Astrocyte of the spinal cord (primary cell): ENCODE data around the gene NOL3.

Experiments
- DNase-seq: peaks from one replicate; pipeline ENCODE4 v3.0.0; 2011; ENCODE audit warnings: low read depth, low spot score
- H3K4me3 ChIP-seq: 2 replicates; pipeline ENCODE4 v1.5.1; 2011; ENCODE audit warnings: low read depth, mild to moderate bottlenecking, low read length, moderate library complexity
- in situ Hi-C: cut with HindIII; loops from 2 replicates; pipeline ENCODE4 v1.10.0; 2017; ENCODE audit warnings: low sequenced_read_pairs
- TF ChIP-seq, protein P1 (sequence below): IDR thresholded peaks from 2 replicates; pipeline ENCODE4 v1.5.1; 2012; ENCODE audit warnings: low read depth, mild to moderate bottlenecking, low read length, inconsistent platforms

The NOL3 gene

DNA sequence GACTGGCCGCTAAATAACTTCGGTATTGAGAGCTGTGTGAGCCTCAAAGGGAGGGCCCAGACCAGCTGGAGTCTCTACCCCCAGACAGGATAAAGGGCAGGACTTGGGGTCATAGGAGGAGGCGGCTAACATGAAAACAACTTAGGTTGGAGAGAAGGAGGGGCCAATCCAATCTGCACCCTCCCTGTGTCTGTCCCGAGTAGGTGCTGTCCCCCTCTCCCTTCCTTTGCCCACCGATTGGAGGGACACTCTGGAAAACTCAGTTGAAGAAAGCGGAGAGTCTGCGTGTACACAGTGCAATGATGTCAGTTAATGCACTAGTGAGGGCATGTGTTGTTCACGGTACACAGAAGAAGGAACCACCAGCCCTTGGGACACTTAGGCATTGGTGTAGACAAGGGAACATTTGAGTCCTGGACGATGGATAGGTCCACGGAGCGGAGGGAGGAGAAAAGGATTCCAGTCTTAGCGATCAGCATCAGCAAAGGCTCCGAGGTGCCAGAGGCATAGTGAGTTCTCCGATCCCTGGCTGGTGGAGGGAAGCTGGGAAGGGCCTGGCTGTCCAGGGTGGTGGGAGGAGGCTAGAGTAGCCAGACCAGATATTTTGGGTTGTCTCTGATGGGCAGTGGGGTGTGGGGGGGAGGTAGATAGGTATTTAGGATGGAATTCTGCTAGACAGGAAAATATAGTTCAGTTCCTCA, 761 bp downstream of the NOL3 start:
- DNase-seq = no peak
- peak overlapping the region; percentile 46 for H3K4me3 ChIP-seq
- in situ Hi-C loops = no loop called here
- TF ChIP-seq, protein P1, sequence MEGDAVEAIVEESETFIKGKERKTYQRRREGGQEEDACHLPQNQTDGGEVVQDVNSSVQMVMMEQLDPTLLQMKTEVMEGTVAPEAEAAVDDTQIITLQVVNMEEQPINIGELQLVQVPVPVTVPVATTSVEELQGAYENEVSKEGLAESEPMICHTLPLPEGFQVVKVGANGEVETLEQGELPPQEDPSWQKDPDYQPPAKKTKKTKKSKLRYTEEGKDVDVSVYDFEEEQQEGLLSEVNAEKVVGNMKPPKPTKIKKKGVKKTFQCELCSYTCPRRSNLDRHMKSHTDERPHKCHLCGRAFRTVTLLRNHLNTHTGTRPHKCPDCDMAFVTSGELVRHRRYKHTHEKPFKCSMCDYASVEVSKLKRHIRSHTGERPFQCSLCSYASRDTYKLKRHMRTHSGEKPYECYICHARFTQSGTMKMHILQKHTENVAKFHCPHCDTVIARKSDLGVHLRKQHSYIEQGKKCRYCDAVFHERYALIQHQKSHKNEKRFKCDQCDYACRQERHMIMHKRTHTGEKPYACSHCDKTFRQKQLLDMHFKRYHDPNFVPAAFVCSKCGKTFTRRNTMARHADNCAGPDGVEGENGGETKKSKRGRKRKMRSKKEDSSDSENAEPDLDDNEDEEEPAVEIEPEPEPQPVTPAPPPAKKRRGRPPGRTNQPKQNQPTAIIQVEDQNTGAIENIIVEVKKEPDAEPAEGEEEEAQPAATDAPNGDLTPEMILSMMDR = no peak

DNA sequence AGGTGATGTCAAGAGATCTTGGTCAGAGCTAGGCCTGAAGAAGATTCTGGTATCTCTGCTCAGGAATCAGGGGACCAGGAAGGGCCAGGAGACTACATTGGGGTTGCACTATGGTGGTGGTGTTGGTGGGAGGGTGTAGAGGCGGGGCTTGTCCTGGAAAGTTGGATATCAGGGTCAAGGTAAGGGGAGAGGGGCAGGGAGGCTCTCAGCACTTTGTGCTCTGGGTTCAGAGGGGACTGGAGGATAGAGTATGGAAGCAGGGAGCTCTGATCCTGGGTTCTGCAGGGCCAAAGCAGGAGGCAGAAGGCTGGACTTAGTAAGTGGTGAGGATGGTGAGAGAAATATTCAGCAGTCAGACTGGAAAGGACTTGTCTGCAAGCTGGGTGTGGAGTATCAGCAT, 3.0 kb downstream of the NOL3 start:
- TF ChIP-seq, protein P1 = no peak
- in situ Hi-C loops = no loop called here
- no peak for DNase-seq
- no peak overlapping the region for H3K4me3 ChIP-seq

DNA sequence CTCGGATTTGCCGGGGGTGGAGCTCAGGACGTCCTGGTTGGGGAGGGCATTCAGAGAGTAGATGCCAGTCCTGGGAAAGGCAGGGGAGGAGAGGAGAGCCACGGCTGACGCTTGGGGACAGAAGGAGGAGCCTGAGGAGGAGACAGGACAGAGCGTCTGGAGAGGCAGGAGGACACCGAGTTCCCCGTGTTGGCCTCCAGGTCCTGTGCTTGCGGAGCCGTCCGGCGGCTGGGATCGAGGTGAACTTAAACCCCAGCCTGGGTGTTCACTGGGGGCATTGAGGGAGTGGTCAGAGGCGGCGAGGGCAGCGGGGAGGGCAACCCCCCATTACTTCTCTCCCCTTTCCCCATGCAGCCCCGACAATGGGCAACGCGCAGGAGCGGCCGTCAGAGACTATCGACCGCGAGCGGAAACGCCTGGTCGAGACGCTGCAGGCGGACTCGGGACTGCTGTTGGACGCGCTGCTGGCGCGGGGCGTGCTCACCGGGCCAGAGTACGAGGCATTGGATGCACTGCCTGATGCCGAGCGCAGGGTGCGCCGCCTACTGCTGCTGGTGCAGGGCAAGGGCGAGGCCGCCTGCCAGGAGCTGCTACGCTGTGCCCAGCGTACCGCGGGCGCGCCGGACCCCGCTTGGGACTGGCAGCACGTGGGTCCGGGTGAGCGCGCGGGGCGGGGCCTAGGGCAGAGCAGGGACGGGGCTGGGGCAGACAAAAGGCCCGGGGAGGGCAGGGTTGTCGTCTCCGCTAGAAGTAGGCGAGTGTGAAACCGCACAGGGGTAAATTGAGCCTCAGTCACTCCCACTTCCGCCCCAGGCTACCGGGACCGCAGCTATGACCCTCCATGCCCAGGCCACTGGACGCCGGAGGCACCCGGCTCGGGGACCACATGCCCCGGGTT, 3.7 kb downstream of the NOL3 start:
- H3K4me3 ChIP-seq = peak overlapping the region; percentile 30
- in situ Hi-C loops = no loop called here
- DNase-seq = peak; percentile 82
- TF ChIP-seq, protein P1 = peak; percentile 29

DNA sequence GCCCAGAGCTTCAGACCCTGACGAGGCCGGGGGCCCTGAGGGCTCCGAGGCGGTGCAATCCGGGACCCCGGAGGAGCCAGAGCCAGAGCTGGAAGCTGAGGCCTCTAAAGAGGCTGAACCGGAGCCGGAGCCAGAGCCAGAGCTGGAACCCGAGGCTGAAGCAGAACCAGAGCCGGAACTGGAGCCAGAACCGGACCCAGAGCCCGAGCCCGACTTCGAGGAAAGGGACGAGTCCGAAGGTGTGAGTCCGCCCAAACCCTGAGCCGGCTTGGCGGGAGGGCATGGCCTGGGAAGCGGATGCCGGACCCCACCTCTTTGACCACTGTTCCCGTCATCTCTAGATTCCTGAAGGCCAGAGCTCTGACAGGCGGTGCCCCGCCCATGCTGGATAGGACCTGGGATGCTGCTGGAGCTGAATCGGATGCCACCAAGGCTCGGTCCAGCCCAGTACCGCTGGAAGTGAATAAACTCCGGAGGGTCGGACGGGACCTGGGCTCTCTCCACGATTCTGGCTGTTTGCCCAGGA, 4.4 kb downstream of the NOL3 start:
- TF ChIP-seq, protein P1 = no peak
- DNase-seq = no peak
- in situ Hi-C loops = no loop called here
- H3K4me3 ChIP-seq = peak overlapping the region; percentile 30

DNA sequence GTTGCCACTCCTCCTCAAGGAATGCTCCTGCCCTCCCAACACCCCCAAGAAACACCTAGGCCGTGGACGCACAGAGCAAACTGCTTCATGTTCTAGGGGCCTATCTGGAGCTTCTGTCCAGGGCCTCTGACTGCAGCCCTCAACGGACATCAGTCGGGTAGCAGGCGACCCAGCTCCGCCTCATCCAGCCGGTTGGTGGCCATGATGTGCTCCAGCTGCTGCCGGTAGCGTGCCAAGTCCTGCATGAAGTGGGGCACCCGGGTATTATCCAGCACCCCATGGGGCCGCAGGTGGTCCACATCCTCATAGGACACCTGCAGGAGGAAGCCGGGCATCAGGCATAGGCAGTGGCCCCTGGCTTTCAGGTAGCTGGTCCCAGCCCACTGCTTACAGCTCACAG, 6.3 kb downstream of the NOL3 start:
- in situ Hi-C loops = no loop called here
- DNase-seq = no peak
- TF ChIP-seq, protein P1 = no peak

DNA sequence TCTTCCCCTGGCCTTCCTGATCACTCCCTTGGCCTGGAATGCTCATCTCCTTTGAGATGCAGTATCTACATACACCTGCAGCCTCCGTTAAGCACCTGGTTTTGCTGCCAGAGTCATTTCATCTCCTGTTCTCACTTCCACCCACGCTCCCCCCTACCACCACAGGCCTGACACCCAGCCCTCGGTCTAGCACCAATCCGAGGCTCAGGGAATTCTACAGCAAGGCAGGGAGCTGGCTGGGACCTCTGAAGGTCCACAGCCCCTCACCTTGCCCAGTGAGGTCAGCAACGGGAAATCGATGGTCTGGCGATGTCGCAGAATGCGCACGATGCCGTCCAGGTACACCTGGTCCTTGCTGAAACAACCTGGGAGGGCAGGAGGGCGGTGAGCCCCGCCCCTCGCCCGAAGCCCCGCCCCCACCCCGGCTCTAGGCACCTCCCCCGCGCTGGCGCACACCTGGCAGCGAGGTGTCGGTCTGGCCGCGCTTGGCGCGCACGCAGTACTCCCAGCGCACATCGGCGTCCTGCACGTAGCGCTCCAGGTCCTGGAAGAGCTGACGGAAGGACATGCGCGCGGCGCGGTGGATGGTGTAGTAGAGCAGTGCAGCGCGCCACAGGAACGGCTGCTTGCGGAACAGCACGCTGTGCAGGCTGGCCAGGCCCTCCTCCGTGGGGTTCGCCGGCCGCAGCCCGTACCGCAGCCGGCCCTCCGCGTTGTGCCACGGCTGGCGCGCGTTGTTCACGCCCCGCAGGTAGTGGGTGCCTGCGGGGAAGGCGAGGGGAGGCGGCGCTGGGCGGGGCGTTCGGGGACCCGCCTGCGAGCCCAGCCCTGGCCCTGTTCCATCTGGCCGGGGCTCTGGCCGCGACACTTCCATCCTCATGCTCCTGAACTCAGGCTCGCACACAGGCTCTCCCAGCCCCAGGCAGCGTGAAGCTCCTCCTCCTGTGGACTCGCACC, 7.7 kb downstream of the NOL3 start:
- in situ Hi-C loops = no loop called here
- DNase-seq = peak; percentile 48
- no peak overlapping the region for H3K4me3 ChIP-seq

More for the DNA sequence above, 6.3 kb downstream of the NOL3 start:
- no peak overlapping the region for H3K4me3 ChIP-seq

More for the DNA sequence above, 7.7 kb downstream of the NOL3 start:
- TF ChIP-seq, protein P1 = no peak
